Measurements from ENCODE around the gene ZGPAT. TPM values are rescaled to one million over a fixed set of nuclear protein-coding genes. Genes with fewer than 3 reads are reported as not detected.

Gene ZGPAT
- total RNA-seq, 1 donor from 2014 or later, result 32.8 TPM

DNA sequence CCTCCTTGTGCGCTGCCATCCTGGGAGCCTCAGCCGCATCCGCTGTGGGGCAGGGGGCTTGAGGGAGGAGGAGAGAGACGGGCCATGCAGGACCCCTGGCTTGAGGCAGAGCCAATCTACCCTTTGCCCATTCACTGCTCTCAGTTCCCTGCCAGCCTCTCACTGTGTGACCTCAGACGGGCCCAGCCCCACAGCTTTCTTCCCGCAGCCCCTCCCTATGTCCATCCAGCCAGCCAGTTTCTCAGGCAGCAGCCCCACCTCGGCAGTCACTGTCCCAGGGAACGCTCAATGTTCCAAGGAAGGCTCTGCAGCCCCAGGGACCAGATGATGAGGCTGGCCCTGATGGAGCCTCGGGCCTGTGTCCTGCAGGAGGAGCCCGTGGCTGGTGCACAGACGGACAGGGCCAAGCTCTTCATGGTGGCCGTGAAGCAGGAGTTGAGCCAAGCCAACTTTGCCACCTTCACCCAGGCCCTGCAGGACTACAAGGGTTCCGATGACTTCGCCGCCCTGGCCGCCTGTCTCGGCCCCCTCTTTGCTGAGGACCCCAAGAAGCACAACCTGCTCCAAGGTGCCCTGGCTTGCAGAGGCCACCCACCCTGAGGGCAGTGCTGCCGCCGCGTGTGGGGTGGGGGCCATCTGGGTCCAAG is 15.3 kb upstream of the ZGPAT start:
- H3K36me3 Mint-ChIP-seq, result no peaks in the 10 kb centered on the region
- DNase-seq (ENCODE audit: extremely low spot score, unreplicated experiment), result no peak
- no peak overlapping the region for H3K4me3 Mint-ChIP-seq
- no peak overlapping the region for H3K27ac Mint-ChIP-seq
- H3K4me1 Mint-ChIP-seq (ENCODE audit: unreplicated experiment), result no peaks in the 10 kb centered on the region
- no peaks in the 10 kb centered on the region for H3K27me3 Mint-ChIP-seq
- H3K9me3 Mint-ChIP-seq, result no peaks in the 10 kb centered on the region
- TF ChIP-seq, protein P1, sequence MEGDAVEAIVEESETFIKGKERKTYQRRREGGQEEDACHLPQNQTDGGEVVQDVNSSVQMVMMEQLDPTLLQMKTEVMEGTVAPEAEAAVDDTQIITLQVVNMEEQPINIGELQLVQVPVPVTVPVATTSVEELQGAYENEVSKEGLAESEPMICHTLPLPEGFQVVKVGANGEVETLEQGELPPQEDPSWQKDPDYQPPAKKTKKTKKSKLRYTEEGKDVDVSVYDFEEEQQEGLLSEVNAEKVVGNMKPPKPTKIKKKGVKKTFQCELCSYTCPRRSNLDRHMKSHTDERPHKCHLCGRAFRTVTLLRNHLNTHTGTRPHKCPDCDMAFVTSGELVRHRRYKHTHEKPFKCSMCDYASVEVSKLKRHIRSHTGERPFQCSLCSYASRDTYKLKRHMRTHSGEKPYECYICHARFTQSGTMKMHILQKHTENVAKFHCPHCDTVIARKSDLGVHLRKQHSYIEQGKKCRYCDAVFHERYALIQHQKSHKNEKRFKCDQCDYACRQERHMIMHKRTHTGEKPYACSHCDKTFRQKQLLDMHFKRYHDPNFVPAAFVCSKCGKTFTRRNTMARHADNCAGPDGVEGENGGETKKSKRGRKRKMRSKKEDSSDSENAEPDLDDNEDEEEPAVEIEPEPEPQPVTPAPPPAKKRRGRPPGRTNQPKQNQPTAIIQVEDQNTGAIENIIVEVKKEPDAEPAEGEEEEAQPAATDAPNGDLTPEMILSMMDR (conservative IDR thresholded peaks at IDR 0.05), result no peak

DNA sequence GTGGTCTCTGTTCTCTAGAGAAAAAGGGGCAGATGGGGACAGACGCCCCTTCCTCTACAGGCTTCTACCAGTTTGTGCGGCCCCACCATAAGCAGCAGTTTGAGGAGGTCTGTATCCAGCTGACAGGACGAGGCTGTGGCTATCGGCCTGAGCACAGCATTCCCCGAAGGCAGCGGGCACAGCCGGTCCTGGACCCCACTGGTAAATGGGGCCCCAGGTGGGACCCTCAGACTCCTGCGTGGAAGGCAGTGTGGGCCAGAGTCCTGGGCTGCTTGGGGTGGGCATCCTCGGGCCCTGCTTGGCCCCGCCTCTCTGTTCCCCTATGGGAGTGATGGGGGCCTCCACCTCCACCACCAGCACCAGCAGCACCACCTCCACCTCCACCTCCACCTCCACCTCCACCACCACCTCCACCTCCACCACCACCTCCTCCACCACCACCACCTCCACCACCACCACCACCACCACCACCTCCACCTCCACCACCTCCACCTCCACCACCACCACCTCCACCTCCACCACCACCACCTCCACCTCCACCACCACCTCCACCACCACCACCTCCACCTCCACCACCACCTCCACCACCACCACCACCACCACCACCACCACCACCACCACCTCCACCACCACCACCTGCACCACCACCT is 14.6 kb upstream of the ZGPAT start:
- Mint-ChIP-seq H3K4me3 (no peak overlapping the region), H3K36me3 (no peaks in the 10 kb centered on the region), H3K27me3 (no peaks in the 10 kb centered on the region), H3K9me3 (no peaks in the 10 kb centered on the region), H3K27ac (no peak overlapping the region), H3K4me1 (ENCODE audit: unreplicated experiment) (no peaks in the 10 kb centered on the region)
- TF ChIP-seq, protein P1 (conservative IDR thresholded peaks at IDR 0.05), result no peak
- no peak for DNase-seq (ENCODE audit: extremely low spot score, unreplicated experiment)

DNA sequence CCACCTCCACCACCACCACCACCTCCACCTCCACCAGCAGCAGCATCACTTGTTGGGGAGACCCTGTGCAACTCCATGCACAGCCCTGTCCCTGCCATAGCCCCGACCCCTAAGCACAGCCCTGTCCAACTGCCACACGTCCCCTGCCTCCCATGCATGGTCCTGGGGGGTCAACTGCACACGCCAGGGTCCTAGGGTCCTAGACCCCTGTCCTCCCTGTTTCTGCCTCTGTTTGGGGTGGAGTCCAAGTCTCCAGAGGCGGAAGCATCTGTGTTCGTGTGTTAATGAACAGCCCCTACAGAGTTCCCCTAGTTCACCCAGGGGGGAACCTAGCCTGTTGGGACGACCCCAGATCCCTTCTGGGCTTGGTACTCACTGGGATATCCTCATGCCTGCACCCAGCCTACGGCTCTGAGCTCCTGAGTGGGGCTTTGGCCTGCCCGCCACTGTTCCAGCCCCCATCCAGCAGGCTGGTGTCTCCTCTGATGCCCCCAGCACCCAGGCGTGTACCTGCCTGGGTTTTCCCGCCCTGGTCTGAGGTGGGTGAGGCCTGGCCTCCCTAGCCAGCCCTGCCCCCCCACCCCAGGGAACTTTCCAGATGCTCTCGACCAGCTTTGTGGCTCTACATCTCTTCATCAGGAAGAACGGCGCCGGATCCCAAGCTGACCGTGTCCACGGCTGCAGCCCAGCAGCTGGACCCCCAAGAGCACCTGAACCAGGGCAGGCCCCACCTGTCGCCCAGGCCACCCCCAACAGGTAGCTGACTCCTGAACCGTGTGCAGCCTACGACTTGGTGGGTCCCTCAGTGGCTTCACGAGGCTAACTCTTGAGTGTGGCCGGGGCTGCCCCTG is 13.9 kb upstream of the ZGPAT start:
- H3K4me3 Mint-ChIP-seq, result no peak overlapping the region
- H3K9me3 Mint-ChIP-seq, result no peaks in the 10 kb centered on the region
- H3K36me3 Mint-ChIP-seq, result no peaks in the 10 kb centered on the region
- TF ChIP-seq, protein P1 (conservative IDR thresholded peaks at IDR 0.05), result no peak
- no peaks in the 10 kb centered on the region for H3K27me3 Mint-ChIP-seq
- no peak overlapping the region for H3K27ac Mint-ChIP-seq
- DNase-seq (ENCODE audit: extremely low spot score, unreplicated experiment), result no peak
- H3K4me1 Mint-ChIP-seq (ENCODE audit: unreplicated experiment), result no peaks in the 10 kb centered on the region

DNA sequence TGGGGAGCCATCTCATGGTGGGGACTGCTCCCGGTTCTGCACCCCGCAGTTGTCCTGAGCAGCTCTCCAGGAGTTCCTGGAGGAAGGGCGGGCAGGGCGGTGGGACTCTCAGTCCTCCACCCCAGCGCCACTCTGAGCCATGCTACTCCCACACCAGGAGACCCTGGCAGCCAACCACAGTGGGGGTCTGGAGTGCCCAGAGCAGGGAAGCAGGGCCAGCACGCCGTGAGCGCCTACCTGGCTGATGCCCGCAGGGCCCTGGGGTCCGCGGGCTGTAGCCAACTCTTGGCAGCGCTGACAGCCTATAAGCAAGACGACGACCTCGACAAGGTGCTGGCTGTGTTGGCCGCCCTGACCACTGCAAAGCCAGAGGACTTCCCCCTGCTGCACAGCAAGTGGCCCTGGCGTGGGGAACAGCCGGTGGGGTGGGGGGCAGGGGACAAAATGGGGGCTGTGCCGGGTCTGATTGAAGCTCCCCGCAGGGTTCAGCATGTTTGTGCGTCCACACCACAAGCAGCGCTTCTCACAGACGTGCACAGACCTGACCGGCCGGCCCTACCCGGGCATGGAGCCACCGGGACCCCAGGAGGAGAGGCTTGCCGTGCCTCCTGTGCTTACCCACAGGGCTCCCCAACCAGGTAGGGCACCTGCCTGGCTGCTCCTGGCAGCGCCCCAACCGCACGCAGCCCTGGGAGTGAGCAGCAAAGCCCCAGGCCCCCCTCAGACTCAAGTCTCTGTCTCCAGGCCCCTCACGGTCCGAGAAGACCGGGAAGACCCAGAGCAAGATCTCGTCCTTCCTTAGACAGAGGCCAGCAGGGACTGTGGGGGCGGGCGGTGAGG is 13.0 kb upstream of the ZGPAT start:
- H3K4me1 Mint-ChIP-seq (ENCODE audit: unreplicated experiment), result no peaks in the 10 kb centered on the region
- H3K4me3 Mint-ChIP-seq, result no peak overlapping the region

More for the DNA sequence above, 13.0 kb upstream of the ZGPAT start:
- Mint-ChIP-seq H3K27me3 (no peaks in the 10 kb centered on the region), H3K36me3 (no peaks in the 10 kb centered on the region), H3K9me3 (no peaks in the 10 kb centered on the region), H3K27ac (no peak overlapping the region)
- TF ChIP-seq, protein P1 (conservative IDR thresholded peaks at IDR 0.05), result no peak
- no peak for DNase-seq (ENCODE audit: extremely low spot score, unreplicated experiment)

Measured in type B pancreatic cell (in vitro differentiated cells).